Brain microvascular endothelial cell (primary cell): ENCODE measurements around the gene B3GAT3.

Source experiments
- DNase-seq: peaks from one replicate; pipeline ENCODE4 v3.0.0-alpha.2; 2020
- H3K27ac ChIP-seq: fragments of 250-450 bp; sonication (Bioruptor Pico); 2 replicates; pipeline ENCODE4 v1.5.1; 2020; ENCODE audit warnings: mild to moderate bottlenecking, moderate library complexity
- H3K27me3 ChIP-seq: fragments of 250-450 bp; sonication (Bioruptor Pico); replicated peaks from 2 replicates; pipeline ENCODE4 v1.5.1; 2020; ENCODE audit warnings: mild to moderate bottlenecking
- H3K36me3 ChIP-seq: fragments of 250-450 bp; sonication (Bioruptor Pico); replicated peaks from 2 replicates; pipeline ENCODE4 v1.5.1; 2020; ENCODE audit warnings: mild to moderate bottlenecking
- H3K4me3 ChIP-seq: 2 replicates; pipeline ENCODE4 v1.5.1; 2011; ENCODE audit warnings: low read depth, mild to moderate bottlenecking, control low read depth, low read length, moderate library complexity
- CTCF ChIP-seq: IDR thresholded peaks from 2 replicates; pipeline ENCODE4 v1.5.1; 2011; ENCODE audit warnings: low read depth, mild to moderate bottlenecking, moderate library complexity, low read length, control low read depth, inconsistent platforms; ENCODE audit errors: missing control alignments
- in situ Hi-C: cut with HindIII; loops from 2 replicates; pipeline ENCODE4 v1.10.0; 2017; ENCODE audit warnings: low sequenced_read_pairs, low pct_ligation_motif_present

The B3GAT3 gene

GRCh38 chr11:62603072-62603408 is 18.7 kb downstream of the B3GAT3 start:
- H3K27ac ChIP-seq: no peak overlapping the region
- H3K36me3 ChIP-seq: peaks cover 11% of the 10 kb centered on the region
- H3K27me3 ChIP-seq: no peaks in the 10 kb centered on the region
- in situ Hi-C loops: no loop called here
- no peak for DNase-seq
- H3K4me3 ChIP-seq: peak overlapping the region; percentile 93
- no peak for TF ChIP-seq CTCF

GRCh38 chr11:62602141-62603071 is 19.4 kb downstream of the B3GAT3 start:
- Histone ChIP-seq H3K4me3 (peak overlapping the region; percentile 93), H3K27me3 (no peaks in the 10 kb centered on the region), H3K36me3 (peaks cover 17% of the 10 kb centered on the region), H3K27ac (no peak overlapping the region)
- TF ChIP-seq CTCF: peak; percentile 25
- DNase-seq: no peak
- in situ Hi-C loops: no loop called here

- in situ Hi-C loops: no loop called here
- H3K27ac ChIP-seq: peak within 1 kb of the TSS; percentile 71
- DNase-seq: peak; percentile 97
- TF ChIP-seq CTCF: no peak
- peaks cover 24% of the 10 kb centered on the region for H3K36me3 ChIP-seq
- no peaks in the 10 kb centered on the region for H3K27me3 ChIP-seq
- H3K4me3 ChIP-seq: peak within 1 kb of the TSS; percentile 93
These were observed 20.2 kb downstream of the B3GAT3 start, which contains the start of gene MTA2 for GRCh38 chr11:62601372-62602140. MTA2 (minus strand) TSS chr11:62601865; CDS start chr11:62601450, 415 bp downstream.

- TF ChIP-seq CTCF: no peak
- H3K36me3 ChIP-seq: peaks cover 27% of the 10 kb centered on the region
- in situ Hi-C loops: no loop called here
- H3K27ac ChIP-seq: peak overlapping the region; percentile 71
- peak overlapping the region; percentile 93 for H3K4me3 ChIP-seq
- H3K27me3 ChIP-seq: no peaks in the 10 kb centered on the region
- no peak for DNase-seq
These were observed 20.7 kb downstream of the B3GAT3 start for GRCh38 chr11:62601122-62601371.

GRCh38 chr11:62600367-62601121 is 21.2 kb downstream of the B3GAT3 start:
- no peak for DNase-seq
- TF ChIP-seq CTCF: no peak
- in situ Hi-C loops: no loop called here
- Histone ChIP-seq H3K4me3 (peak overlapping the region; percentile 93), H3K27ac (peak overlapping the region; percentile 71), H3K36me3 (peaks cover 32% of the 10 kb centered on the region), H3K27me3 (no peaks in the 10 kb centered on the region)
